Endothelial cell of umbilical vein (primary cell): Measurements from ENCODE around the gene NTRK2. TPM values are rescaled to one million over a fixed set of nuclear protein-coding genes. Genes with fewer than 3 reads are reported as not detected.

Source experiments
- BruUV-seq: library from RNA; stranded (reverse); fragments of 400-500 nt; replicated peaks from 2 replicates; lab custom pipeline; 2021; lab: Mats Ljungman, UMichigan
- CTCF ChIA-PET: fragments of 300-600, 350-600 bp; sonication (Branson Sonifier 250); formaldehyde crosslinking; loops from one replicate; lab custom pipeline; 2021; ENCODE audit warnings: antibody characterized with exemption, inconsistent platforms; lab: Charles Lee
- POLR2A ChIA-PET: fragments of 300-600, 350-600 bp; sonication (Branson Sonifier 250); formaldehyde crosslinking; loops from one replicate; lab custom pipeline; 2021; ENCODE audit warnings: antibody characterized with exemption, inconsistent platforms; lab: Charles Lee
- DNase-seq: peaks from one replicate; pipeline ENCODE4 v3.0.0-alpha.2; 2011; ENCODE audit warnings: low read depth, low spot score
- FAIRE-seq: peaks from 2 replicates; lab custom pipeline; 2011; peaks lifted over from hg19 to GRCh38; lab: Jason Lieb, UNC
- H2AFZ ChIP-seq: 2 replicates; pipeline ENCODE4 v1.6.0; 2012; ENCODE audit warnings: low read depth, low read length, control low read depth, inconsistent platforms
- H3K27ac ChIP-seq: 2 replicates; pipeline ENCODE4 v1.5.1; 2011; ENCODE audit warnings: low read depth, mild to moderate bottlenecking, control low read depth, low read length, moderate library complexity; ENCODE audit not compliant: insufficient read depth
- H3K27me3 ChIP-seq, 2 experiments: 2 replicates each; pipeline versions ENCODE4 v1.6.0 to v1.6.1; 2011; ENCODE audit warnings: low read length in 2 of 2, mixed read lengths in 1 of 2; ENCODE audit not compliant: control insufficient read depth in 2 of 2, insufficient read depth in 2 of 2
- H3K36me3 ChIP-seq, 2 experiments: 2 replicates in 1 of 2; 3 replicates in 1 of 2; pipeline ENCODE4 v1.5.1; 2011; ENCODE audit warnings: low read length in 2 of 2, mild to moderate bottlenecking in 1 of 2, moderate library complexity in 1 of 2; ENCODE audit not compliant: control insufficient read depth in 2 of 2, insufficient read depth in 2 of 2; ENCODE audit errors: extremely low read depth in 1 of 2
- H3K4me1 ChIP-seq: 3 replicates; pipeline ENCODE4 v1.5.1; 2011; ENCODE audit warnings: mild to moderate bottlenecking, low read length; ENCODE audit not compliant: control insufficient read depth, insufficient read depth; ENCODE audit errors: extremely low read depth
- H3K4me2 ChIP-seq: 2 replicates; pipeline ENCODE4 v1.6.1; 2011; ENCODE audit warnings: low read length, control low read depth, mixed read lengths; ENCODE audit not compliant: insufficient read depth
- H3K4me3 ChIP-seq, 3 experiments: fragments of 200-600 bp in 1 of 3; sonication (generic), shearing (Covaris generic) in 1 of 3; replicated peaks in 1 of 3; 2 replicates each; pipeline ENCODE4 v1.5.1; 2011 to 2016; ENCODE audit warnings: control low read depth in 3 of 3, low read length in 3 of 3, mild to moderate bottlenecking in 2 of 3, inconsistent platforms in 1 of 3, low read depth in 1 of 3, moderate library complexity in 1 of 3; ENCODE audit not compliant: insufficient read depth in 1 of 3
- H3K79me2 ChIP-seq: 2 replicates; pipeline ENCODE4 v1.6.0; 2012; ENCODE audit warnings: low read length, inconsistent platforms; ENCODE audit not compliant: control insufficient read depth, insufficient read depth
- H3K9ac ChIP-seq: replicated peaks from 2 replicates; pipeline ENCODE3; 2011; ENCODE audit warnings: low read length, control low read depth; ENCODE audit not compliant: insufficient read depth; ENCODE audit errors: extremely low read depth
- H3K9me1 ChIP-seq: replicated peaks from 3 replicates; pipeline ENCODE4 v1.6.0; 2011; ENCODE audit warnings: mild to moderate bottlenecking, low read length; ENCODE audit not compliant: control insufficient read depth, insufficient read depth; ENCODE audit errors: extremely low read depth
- H3K9me3 ChIP-seq: replicated peaks from 2 replicates; pipeline ENCODE4 v1.5.1; 2012; ENCODE audit warnings: low read length, inconsistent platforms; ENCODE audit not compliant: control insufficient read depth, insufficient read depth
- H4K20me1 ChIP-seq: replicated peaks from 2 replicates; pipeline ENCODE3; 2011; ENCODE audit warnings: mild to moderate bottlenecking, low read length; ENCODE audit not compliant: control insufficient read depth, insufficient read depth; ENCODE audit errors: extremely low read depth
- CTCF ChIP-seq, 2 donors: IDR thresholded peaks; 1 replicate in 1 of 2; 2 replicates in 1 of 2; pipeline ENCODE4 v1.5.1; 2011; ENCODE audit warnings: low read length in 2 of 2, mild to moderate bottlenecking in 2 of 2, moderate library complexity in 2 of 2, control low read depth in 1 of 2, inconsistent platforms in 1 of 2, low read depth in 1 of 2; ENCODE audit not compliant: insufficient read depth in 1 of 2; ENCODE audit errors: extremely low read depth in 1 of 2
- EZH2 ChIP-seq: IDR thresholded peaks from 2 replicates; pipeline ENCODE4 v1.6.1; 2012; ENCODE audit warnings: borderline replicate concordance, low read depth, mild to moderate bottlenecking, moderate library complexity, low read length, inconsistent platforms; ENCODE audit not compliant: severe bottlenecking
- FOS ChIP-seq: IDR thresholded peaks from 2 replicates; pipeline ENCODE4 v1.6.1; 2011; ENCODE audit warnings: mild to moderate bottlenecking, low read length, moderate library complexity, borderline replicate concordance; ENCODE audit not compliant: insufficient read depth
- GATA2 ChIP-seq: IDR thresholded peaks from 2 replicates; pipeline ENCODE4 v1.7.0; 2011; ENCODE audit warnings: low read depth, mild to moderate bottlenecking, moderate library complexity, mixed read lengths, low read length; ENCODE audit not compliant: insufficient read length, insufficient read depth
- JUN ChIP-seq: IDR thresholded peaks from 2 replicates; pipeline ENCODE4 v1.6.1; 2011; ENCODE audit warnings: borderline replicate concordance, low read depth; ENCODE audit not compliant: insufficient read length, insufficient read depth
- MAX ChIP-seq: IDR thresholded peaks from 2 replicates; pipeline ENCODE4 v1.6.1; 2011; ENCODE audit not compliant: insufficient read depth, insufficient read length
- MYC ChIP-seq: IDR thresholded peaks from one replicate; pipeline ENCODE4 v1.6.1; 2011; ENCODE audit warnings: mild to moderate bottlenecking, low read depth, low read length
- POLR2A ChIP-seq: IDR thresholded peaks from 2 replicates; pipeline ENCODE4 v1.6.1; 2012; ENCODE audit warnings: low read depth, mild to moderate bottlenecking, control low read depth, low read length
- POLR2AphosphoS5 ChIP-seq: IDR thresholded peaks from 2 replicates; pipeline ENCODE4 v1.6.1; 2012; ENCODE audit warnings: low read depth, mild to moderate bottlenecking, control low read depth, low read length, moderate library complexity; ENCODE audit not compliant: insufficient read depth
- dilution Hi-C: fragments of 300-500 bp; cut with MboI; formaldehyde crosslinking; loops from one replicate; pipeline ENCODE4 v1.15.0; 2019; ENCODE audit warnings: low sequenced_read_pairs; ENCODE audit not compliant: extremely low pct_ligation_motif_present
- intact Hi-C: fragments of 100-400 bp; cut with micrococcal nuclease; formaldehyde crosslinking; loops from one replicate; pipeline ENCODE4 v1.10.0; 2022
- polyA plus RNA-seq, 4 experiments: library from polyadenylated mRNA; depleted of rRNA in 3 of 4; stranded (reverse) in 3 of 4; unstranded in 1 of 4; fragments of >200 nt; gene quantifications; 2 replicates each; pipeline versions ENCODE4 v1.2.1 to v1.2.3, GENCODE V29; 2011 to 2012; ENCODE audit warnings: missing spikeins in 1 of 4
- total RNA-seq: library from RNA; stranded (reverse); gene quantifications from 2 replicates; pipeline ENCODE4 v1.2.3, GENCODE V29; 2021

Gene NTRK2
- total and polyA plus RNA-seq, 2 donors (not counting 3 experiments of a cell fraction or from before 2014, with no cell fraction given), result 0.01 to 0.13 TPM

GRCh38 chr9:85053206-85053786, 383.8 kb downstream of the NTRK2 start:
- CTCF ChIA-PET, result no interaction called here
- Histone ChIP-seq H4K20me1 (no peaks in the 10 kb centered on the region), H3K9ac (no peak overlapping the region), H3K4me2 (no peak overlapping the region), H3K4me1 (no peaks in the 10 kb centered on the region), H3K27ac (no peak overlapping the region), H3K4me3 (no peak overlapping the region), H3K27me3 (no peaks in the 10 kb centered on the region), H2AFZ (no peak overlapping the region), H3K9me3 (no peaks in the 10 kb centered on the region), H3K36me3 (no peaks in the 10 kb centered on the region), H3K9me1 (no peaks in the 10 kb centered on the region), H3K79me2 (no peaks in the 10 kb centered on the region)
- intact Hi-C loops, result no loop called here
- BruUV-seq, result no TSS peak
- TF ChIP-seq GATA2 (no peak), POLR2AphosphoS5 (no peak), JUN (no peak), POLR2A (no peak), FOS (no peak), MAX (no peak), MYC (no peak), CTCF (IDR thresholded peaks at IDR 0.05; ENCODE audit: extremely low read depth in 1 of 2, insufficient read depth in 1 of 2, low read depth in 1 of 2, low read length in 2 of 2) (no peak), EZH2 (no peak)
- FAIRE-seq, result no peak
- POLR2A ChIA-PET, result no interaction called here
- dilution Hi-C loops, result no loop called here
- no peak for DNase-seq
